ENCODE measurements around the gene LRRC7.
A peak's percentile ranks its signal among the peaks of the same experiment; 100 is the strongest.

LRRC7 gene

DNA sequence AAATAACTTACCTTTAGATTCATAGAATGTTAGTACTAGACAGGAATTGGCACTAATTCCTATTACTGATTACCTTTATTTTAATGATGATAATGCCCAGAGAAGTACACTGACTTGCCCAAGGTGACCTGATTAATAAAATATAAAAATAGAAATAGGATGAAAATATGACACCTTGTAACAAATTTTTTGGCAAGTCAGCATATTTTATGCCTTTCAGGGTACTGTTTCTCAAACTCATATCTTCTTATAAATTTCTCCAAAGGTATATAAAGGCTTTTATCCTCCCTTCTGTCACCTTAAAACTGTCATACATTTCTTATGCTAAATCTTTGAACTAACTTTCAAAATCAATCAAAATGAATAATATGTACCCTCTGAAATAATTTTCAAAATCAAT, 466.2 kb downstream of the LRRC7 start:
- no peak for TF ChIP-seq CTCF (IDR thresholded peaks at IDR 0.05)

GRCh38 chr1:70034403-70034802, 466.7 kb downstream of the LRRC7 start:
- TF ChIP-seq CTCF (IDR thresholded peaks at IDR 0.05) = peak; percentile 68

DNA sequence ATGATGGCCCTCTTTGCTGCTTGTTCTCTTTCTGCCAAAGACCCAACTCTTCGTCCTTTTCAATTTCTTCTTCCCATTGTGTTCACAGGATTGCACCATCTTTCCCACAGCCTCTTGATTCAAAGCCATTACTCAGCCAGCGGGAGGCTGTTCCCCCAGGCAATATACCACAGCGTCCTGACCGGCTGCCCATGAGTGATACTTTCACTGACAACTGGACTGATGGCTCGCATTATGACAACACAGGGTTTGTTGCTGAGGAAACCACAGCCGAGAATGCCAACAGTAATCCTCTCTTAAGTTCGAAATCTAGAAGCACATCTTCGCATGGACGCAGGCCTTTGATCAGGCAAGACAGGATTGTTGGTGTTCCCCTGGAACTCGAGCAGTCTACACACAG, 470.3 kb downstream of the LRRC7 start:
- TF ChIP-seq CTCF (IDR thresholded peaks at IDR 0.05) = no peak

GRCh38 chr1:70039485-70039884, 471.8 kb downstream of the LRRC7 start:
- no peak for TF ChIP-seq CTCF (IDR thresholded peaks at IDR 0.05)

- TF ChIP-seq CTCF (IDR thresholded peaks at IDR 0.05) = no peak
Measured at GRCh38 chr1:70041317-70042045, 473.8 kb downstream of the LRRC7 start.

GRCh38 chr1:70042090-70042731, 474.5 kb downstream of the LRRC7 start:
- TF ChIP-seq CTCF (IDR thresholded peaks at IDR 0.05) = no peak

DNA sequence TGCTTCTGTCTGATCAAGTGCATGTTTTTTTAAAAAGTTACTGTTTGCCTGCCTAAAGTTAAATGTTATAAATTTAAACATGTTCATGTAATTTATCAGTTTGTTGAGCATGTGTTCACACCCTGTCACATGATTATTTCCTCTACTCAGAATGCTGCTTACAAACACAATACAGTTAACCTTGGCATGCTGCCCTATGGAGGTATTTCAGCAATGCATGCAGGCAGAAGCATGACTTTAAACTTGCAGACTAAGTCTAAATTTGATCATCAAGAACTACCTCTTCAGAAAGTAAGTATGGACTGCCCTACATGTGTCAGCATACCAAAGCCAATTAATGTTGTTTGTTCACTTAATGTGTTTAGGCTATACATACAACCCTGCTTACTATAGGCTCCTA, 476.1 kb downstream of the LRRC7 start:
- no peak for TF ChIP-seq CTCF (IDR thresholded peaks at IDR 0.05)
